Measurements from ENCODE around the gene SDR9C7.
"Not testable (repeated sequence)": the region's sequence is repeated elsewhere in the genome, so short reads cannot be mapped to it uniquely, and the experiment has no call there.

The SDR9C7 gene

DNA sequence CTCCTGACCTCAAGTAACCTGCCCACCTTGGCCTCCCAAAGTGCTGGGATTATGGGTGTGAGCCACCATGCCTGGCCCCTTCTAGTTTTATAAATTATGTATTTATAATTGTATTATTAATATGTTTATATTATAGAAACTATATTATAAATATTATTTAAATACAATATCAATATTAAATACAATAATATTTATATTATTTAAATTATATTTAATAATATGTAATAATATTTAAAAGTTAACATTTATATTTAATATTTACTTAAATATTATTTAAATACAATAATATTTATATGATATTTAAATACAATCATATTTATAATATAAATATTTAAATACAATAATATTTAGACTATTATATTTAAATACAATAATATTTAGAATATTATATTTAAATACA lies 20.0 kb downstream of the SDR9C7 start:
- DNase-seq = no peak

DNA sequence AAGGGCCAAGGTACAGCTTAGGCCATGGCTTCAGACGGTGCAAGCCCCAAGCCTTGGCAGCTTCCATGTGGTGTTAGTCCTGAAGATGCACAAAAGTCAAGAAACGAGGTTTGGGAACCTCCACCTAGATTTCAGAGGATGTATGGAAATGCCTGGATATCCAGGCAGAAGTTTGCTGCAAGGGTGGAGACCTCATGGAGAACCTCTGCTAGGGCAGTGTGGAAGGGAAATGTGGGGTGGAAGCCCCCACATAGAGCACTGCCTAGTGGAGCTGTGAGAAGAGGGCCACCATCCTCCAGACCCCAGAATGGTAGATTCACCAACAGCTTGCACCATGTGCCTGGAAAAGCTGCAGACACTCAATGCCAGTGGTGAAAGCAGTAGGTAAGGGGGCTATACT lies 24.8 kb downstream of the SDR9C7 start:
- DNase-seq = not testable (repeated sequence)

- DNase-seq = no peak
Observed at GRCh38 chr12:56908136-56908535, 26.1 kb downstream of the SDR9C7 start.

DNA sequence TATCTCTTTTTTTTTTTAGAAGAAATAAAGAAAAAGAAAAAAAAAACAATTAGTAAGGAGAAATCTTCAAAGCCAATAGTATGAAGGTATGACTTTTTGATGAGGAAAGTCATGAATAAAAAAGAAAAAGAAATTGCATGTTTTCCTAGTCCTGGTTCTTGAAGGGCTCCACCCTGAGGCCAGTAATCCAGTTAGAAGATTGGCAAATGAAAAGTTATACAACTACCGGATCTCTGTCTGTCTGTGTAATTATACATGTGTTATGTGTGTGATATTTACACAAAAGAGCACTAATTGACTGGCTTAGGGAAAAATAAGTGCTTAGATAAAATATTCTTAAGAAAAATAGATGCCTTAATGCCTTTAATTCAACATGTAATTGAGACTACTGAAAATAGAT lies 28.4 kb downstream of the SDR9C7 start:
- no peak for DNase-seq

DNA sequence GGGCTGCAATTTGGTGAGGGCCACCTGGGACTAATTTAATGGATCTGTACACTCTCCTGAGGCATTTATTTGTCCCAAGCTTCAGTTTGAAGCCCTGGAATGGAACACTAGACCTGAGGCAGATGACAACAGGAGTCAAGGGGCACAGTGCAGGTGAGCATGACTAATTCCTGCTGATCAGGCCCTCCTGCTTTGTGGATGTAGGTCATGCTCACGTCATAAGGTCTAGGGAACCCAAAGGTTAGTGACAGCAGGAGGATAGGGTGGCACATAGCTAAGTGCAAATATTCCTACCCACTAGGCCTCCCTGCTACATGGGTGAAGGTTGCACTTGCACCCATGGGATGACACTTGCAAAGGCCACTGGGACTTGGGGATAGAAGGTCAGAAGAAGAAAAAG lies 30.8 kb downstream of the SDR9C7 start:
- DNase-seq = no peak

DNA sequence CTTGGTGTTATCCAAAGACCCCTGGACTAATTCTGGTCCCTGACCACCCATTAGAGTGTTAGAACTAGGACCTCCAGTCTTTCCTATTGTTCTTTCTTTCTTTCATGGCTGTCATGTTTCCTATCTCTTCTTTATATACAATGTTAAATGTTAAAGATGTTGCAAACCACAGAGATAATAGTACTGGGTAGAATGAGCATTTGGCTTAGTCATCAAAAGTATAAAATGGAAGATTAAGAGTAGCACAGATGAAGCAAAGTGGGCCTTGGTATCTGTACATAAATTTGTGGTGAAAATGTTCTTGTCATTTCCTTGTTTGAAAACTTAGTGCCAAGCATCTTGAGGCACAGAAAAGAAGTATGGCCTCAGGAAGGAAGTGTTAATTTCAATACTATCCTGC lies 32.9 kb downstream of the SDR9C7 start:
- not testable (repeated sequence) for DNase-seq

- no peak for DNase-seq
Observed at GRCh38 chr12:56900583-56900982, 33.6 kb downstream of the SDR9C7 start.

DNA sequence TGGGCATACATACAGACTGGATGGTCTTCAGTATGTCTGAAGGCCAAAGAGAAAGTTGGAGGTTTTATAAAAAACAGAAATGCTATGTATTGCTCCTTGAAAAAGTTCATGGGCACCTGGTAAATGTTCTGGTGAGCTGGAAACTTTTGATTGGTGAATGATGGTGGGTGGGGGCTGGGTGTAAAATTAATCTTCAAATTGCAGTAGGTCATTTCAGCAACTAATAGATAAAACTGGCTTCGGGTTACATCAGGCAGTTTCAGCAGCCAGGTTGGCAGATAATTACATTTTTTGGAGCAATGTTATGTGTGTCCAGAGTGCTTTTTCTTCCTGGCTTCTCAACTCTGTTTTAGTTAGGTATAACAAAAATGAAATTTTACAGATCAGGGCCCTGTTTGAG lies 35.3 kb downstream of the SDR9C7 start:
- DNase-seq = no peak

- DNase-seq = no peak
Observed at GRCh38 chr12:56897844-56898361, 36.3 kb downstream of the SDR9C7 start.

DNA sequence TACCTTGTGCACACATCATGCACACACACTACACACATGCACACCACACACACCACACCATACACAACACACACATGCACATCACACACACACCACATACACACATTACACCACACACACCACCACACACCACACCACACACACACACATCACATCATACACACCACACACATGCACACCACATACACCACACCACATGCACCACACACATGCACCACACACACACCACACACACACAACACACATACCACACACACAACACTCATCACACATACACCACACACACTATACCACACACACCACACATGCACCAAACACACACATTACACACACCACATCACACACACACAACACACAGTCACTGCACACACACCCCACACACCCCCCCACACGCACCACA lies 38.1 kb downstream of the SDR9C7 start:
- DNase-seq = no peak

GRCh38 chr12:56894698-56895368 lies 39.4 kb downstream of the SDR9C7 start:
- no peak for DNase-seq

- not testable (repeated sequence) for DNase-seq
Observed at GRCh38 chr12:56891885-56892284, 42.3 kb downstream of the SDR9C7 start.

DNA sequence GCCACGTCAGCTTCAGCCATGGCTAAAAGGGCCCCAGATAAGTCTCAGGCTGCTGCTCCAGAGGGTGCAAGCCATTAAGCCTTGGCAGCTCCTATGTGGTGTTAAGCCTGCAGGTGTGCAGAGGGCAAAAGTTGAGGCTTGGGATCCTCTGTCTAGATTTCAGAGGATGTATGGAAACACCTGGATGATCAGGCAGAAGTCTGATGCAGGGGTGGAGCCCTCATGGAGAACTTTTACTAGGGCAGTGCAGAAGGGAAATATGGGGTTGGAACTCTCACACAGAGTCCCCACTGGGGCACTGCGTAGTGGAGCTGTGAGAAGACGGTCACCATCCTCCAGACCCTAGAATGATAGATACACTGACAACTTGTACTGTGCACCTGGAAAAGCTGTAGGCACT lies 47.9 kb downstream of the SDR9C7 start:
- no peak for DNase-seq

DNA sequence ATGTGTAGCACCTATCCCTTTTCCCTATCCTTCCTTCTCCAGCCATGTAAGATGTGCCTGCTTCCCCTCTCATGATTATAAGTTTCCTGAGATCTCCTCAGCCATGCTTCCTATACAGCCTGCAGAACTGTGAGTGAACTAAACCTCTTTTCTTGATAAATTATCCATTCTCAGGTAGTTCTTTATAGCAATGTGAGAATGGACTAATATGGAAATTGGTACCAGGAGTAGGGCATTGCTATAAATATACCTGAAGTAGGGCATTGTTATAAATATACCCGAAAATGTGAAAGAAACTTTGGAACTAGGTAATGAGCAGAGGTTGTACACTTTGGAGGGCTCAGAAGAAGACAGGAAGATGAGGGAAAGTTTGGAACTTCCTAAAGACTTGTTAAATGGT lies 48.9 kb downstream of the SDR9C7 start:
- no peak for DNase-seq

DNA sequence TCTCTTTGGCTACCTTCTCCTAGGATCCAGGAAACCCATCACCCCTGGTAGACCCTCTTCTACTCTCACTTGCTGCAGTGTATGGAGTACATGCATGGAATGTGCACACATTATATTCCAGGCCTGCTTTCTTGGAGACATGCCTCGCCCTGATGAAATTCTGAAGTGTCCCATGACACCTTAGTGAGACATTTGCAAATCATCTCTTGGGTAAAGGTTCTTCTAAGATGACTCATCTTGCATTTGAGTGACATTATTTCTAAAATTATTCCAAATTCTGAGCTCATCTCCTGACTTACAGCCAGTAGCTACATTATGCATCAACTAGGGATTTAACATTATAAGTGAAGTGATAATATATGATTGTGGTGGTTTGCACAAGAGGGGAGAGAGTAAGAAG lies 49.8 kb downstream of the SDR9C7 start:
- no peak for DNase-seq

- not testable (repeated sequence) for DNase-seq
Observed at GRCh38 chr12:56882407-56882806, 51.8 kb downstream of the SDR9C7 start.

GRCh38 chr12:56880125-56880992 lies 53.8 kb downstream of the SDR9C7 start:
- no peak for DNase-seq

DNA sequence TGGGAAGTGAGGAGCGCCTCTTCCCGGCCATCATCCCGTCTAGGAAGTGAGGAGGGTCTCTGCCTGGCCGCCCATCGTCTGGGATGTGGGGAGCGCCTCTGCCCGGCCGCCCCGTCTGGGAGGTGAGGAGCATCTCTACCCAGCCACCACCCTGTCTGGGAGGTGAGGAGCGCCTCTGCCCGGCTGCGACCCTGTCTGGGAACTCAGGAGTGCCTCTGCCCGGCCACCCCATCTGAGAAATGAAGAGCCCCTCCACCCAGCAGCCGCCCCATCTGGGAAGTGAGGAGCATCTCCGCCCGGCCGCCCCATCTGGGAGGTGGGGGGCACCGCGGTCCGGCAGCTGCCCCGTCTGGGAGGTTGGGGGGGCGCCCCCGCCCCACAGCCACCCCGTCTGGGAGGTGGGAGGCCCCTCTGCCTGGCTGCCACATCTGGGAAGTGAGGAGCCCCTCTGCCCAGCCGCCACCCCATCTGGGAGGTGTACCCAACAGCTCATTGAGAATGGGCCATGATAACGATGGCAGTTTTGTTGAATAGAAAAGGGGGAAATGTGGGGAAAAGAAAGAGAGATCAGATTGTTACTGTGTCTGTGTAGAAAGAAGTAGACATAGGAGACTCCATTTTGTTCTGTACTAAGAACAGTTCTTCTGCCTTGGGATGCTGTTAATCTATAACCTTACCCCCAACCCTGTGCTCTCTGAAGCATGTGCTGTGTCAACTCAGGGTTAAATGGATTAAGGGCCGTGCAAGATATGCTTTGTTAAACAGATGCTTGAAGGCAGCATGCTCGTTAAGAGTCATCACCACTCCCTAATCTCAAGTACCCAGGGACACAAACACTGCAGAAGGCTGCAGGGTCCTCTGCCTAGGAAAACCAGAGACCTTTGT lies 54.7 kb downstream of the SDR9C7 start:
- not testable (repeated sequence) for DNase-seq

GRCh38 chr12:56878010-56878339 lies 56.2 kb downstream of the SDR9C7 start:
- DNase-seq = no peak

DNA sequence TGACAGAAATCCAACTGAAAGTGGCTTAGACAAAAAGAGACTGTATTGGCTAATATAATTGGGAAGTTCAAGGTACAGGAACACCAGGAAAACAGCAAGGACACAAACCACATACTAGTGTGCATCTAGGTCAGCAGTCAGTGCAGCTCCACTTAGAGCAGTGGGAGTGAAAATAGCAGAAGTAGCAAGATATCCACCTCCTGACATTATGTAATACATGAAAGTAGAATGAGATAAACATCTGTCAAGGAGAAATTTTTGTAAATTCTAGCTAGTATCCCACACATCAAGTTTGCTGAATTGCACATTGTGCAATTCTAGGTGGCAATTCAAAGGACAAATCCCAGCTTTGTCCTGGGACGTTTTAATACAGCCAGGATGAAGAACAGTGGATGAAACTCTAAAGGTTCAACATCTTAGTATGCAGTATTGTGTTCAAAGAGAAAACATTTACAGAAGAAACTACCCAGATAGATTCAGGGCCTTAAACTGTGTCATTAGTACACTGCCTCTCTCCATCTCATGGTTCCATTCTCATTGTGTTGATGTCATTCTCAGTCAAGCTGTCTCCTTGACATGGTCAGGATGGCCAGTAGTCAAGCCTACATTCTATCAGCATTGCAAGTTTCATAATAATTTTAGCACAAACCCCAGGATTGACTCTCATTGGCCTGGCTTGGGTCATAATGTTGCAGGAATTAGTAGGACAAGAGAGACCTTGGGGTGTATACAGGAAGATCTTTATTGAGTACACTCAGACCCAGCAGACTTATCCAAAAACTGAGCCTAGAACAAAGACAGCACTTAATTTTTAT lies 56.8 kb downstream of the SDR9C7 start:
- no peak for DNase-seq

DNA sequence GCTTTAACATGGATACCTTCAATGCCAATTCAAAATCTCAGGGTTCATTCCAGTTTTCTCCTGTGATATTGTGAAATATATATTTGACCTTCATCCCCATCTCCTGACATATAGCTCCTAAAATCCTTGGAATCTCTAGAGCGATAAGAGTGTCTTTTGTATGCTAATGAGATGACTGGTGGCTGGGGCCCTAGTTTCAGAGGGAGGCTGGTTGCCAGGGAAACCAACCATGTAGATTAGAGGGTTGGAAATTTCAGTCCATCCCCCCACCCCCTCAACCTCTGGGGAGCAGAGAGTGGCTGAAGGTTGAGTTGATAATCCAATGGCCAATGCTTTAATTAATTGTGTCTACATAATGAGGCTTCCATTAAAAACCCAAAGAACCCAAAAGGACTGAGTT lies 59.4 kb downstream of the SDR9C7 start:
- no peak for DNase-seq

- no peak for DNase-seq
Observed at GRCh38 chr12:56873382-56873781, 60.8 kb downstream of the SDR9C7 start.
